ENCODE measurements around the gene BCAS3. TPM values are rescaled to one million over a fixed set of nuclear protein-coding genes. Genes with fewer than 3 reads are reported as not detected.

BCAS3 gene
- total RNA-seq, 1 experiment from 2014 or later, result 26.3 TPM

DNA sequence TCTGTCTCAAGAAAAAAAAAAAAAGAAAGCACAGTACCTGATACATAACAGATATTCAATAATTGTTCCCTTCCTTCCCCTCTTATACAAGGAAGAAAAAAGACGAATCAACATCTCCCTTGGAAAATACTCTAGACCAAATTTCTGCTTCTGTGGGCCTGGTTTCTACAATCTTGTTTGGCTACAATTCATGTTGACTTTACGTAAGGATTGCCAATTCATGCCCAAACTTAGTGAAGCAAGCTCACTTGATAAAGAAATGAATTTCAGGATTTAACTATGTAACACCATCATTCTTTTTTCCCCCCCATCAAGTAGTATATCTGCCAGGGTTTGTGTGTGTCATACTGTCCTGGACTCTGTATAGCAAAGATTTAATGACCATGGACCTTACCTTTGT lies 587.7 kb downstream of the BCAS3 start:
- Histone ChIP-seq H3K36me3 (ENCODE audit: control insufficient read depth in 1 of 2, insufficient read depth in 2 of 2, low read length in 2 of 2) (no peaks in the 10 kb centered on the region), H3K4me3 (replicated peaks in 1 of 2; ENCODE audit: low read depth in 1 of 2, low read length in 2 of 2) (no peak overlapping the region), H4K20me1 (ENCODE audit: insufficient read depth) (no peaks in the 10 kb centered on the region), H3K27me3 (ENCODE audit: insufficient read depth, low read length) (no peaks in the 10 kb centered on the region), H3K9ac (ENCODE audit: low read length) (no peak overlapping the region), H2AFZ (ENCODE audit: low read depth, low read length, poor library complexity, severe bottlenecking) (no peak overlapping the region), H3K79me2 (ENCODE audit: insufficient read depth, low read length) (no peaks in the 10 kb centered on the region), H3K4me2 (ENCODE audit: low read length) (no peak overlapping the region), H3K27ac (ENCODE audit: low read depth, low read length) (peak overlapping the region; percentile 6; the same call in 1 of the 2 replicates), H3K9me2 (ENCODE audit: insufficient read depth) (no peaks in the 10 kb centered on the region), H3K4me1 (ENCODE audit: control insufficient read depth in 1 of 2, insufficient read depth in 2 of 2, low read length in 2 of 2) (peaks cover 0 to 16% of the 10 kb centered on the region in 2 experiments; a peak in 2 of 4 replicates), H3K9me3 (ENCODE audit: control insufficient read depth in 1 of 2, insufficient read depth in 1 of 2, low read depth in 1 of 2, low read length in 2 of 2) (no peaks in the 10 kb centered on the region)
- RAD21 ChIA-PET (ENCODE audit: low non-redundant PET in 1 of 2, low total read pairs in 2 of 2, uncharacterized antibody in 2 of 2, unreplicated experiment in 2 of 2), result no interaction called here
- POLR2A ChIA-PET, result no interaction called here
- no TSS peak for BruUV-seq (replicated peaks)
- intact Hi-C loops (cut with micrococcal nuclease), result no loop called here
- TF ChIP-seq YY1 (IDR thresholded peaks at IDR 0.05; ENCODE audit: extremely low read depth, insufficient replicate concordance, low read depth, low read length) (no peak), SIN3A (IDR thresholded peaks at IDR 0.05; ENCODE audit: low read depth) (no peak)
- TF ChIP-seq, protein P1, sequence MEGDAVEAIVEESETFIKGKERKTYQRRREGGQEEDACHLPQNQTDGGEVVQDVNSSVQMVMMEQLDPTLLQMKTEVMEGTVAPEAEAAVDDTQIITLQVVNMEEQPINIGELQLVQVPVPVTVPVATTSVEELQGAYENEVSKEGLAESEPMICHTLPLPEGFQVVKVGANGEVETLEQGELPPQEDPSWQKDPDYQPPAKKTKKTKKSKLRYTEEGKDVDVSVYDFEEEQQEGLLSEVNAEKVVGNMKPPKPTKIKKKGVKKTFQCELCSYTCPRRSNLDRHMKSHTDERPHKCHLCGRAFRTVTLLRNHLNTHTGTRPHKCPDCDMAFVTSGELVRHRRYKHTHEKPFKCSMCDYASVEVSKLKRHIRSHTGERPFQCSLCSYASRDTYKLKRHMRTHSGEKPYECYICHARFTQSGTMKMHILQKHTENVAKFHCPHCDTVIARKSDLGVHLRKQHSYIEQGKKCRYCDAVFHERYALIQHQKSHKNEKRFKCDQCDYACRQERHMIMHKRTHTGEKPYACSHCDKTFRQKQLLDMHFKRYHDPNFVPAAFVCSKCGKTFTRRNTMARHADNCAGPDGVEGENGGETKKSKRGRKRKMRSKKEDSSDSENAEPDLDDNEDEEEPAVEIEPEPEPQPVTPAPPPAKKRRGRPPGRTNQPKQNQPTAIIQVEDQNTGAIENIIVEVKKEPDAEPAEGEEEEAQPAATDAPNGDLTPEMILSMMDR (IDR thresholded peaks at IDR 0.05 in 2 of 3, conservative IDR thresholded peaks at IDR 0.05 in 1 of 3; ENCODE audit: borderline replicate concordance in 1 of 3, insufficient read depth in 1 of 3, low read depth in 2 of 3, low read length in 2 of 3), result no peak
- TF ChIP-seq, protein P2, sequence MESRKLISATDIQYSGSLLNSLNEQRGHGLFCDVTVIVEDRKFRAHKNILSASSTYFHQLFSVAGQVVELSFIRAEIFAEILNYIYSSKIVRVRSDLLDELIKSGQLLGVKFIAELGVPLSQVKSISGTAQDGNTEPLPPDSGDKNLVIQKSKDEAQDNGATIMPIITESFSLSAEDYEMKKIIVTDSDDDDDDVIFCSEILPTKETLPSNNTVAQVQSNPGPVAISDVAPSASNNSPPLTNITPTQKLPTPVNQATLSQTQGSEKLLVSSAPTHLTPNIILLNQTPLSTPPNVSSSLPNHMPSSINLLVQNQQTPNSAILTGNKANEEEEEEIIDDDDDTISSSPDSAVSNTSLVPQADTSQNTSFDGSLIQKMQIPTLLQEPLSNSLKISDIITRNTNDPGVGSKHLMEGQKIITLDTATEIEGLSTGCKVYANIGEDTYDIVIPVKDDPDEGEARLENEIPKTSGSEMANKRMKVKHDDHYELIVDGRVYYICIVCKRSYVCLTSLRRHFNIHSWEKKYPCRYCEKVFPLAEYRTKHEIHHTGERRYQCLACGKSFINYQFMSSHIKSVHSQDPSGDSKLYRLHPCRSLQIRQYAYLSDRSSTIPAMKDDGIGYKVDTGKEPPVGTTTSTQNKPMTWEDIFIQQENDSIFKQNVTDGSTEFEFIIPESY (IDR thresholded peaks at IDR 0.05; ENCODE audit: extremely low read depth, insufficient replicate concordance, low read length), result no peak
- CTCF ChIA-PET, result no interaction called here
- DNase-seq (ENCODE audit: low read depth, low spot score), result no peak
- ATAC-seq, result no peak

All from HCT116 (cell line).